ENCODE data around the gene KIAA1671.
"Not testable (repeated sequence)": the region's sequence is repeated elsewhere in the genome, so short reads cannot be mapped to it uniquely, and the experiment has no call there.

The KIAA1671 gene

DNA sequence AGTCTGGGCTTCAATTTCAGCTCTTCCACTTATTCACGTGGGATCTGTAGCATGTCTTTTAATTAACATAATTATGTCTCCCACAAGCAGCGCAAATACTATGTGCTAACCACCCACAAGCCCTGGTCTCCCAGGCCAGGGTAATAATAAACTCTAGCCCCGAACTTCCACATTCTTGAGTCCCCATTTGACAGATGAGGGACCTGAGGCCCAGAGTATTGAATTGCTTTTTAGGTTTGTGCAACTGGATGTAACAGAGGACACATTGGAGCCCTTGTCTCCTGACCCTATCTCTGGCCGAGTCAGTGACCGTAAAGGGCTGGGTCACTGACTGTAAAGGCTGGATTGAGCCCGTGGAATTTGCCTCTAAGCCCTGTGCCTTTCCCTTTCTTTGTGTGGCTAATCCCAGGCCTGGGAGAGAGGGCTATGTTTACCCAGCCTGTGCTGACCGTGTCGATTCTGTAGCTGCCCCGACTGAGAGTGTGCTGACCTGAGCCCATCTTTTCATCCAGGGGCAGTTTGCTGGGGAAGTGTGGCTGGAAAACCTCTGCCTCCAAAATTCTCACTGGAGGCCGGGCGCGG is 270.8 kb downstream of the KIAA1671 start:
- no peaks in the 10 kb centered on the region for H3K4me1 ChIP-seq (ENCODE audit: control insufficient read depth, insufficient read depth, low read length)
- no peak overlapping the region for H3K9ac ChIP-seq (ENCODE audit: low read length)
- no peaks in the 10 kb centered on the region for H3K36me3 ChIP-seq (ENCODE audit: control insufficient read depth, insufficient read depth, low read length)
- no peak overlapping the region for H3K27ac ChIP-seq (ENCODE audit: low read depth, low read length)
- H3K4me3 ChIP-seq (ENCODE audit: low read depth, low read length) = no peak overlapping the region
- H3K27me3 ChIP-seq (ENCODE audit: control insufficient read depth, insufficient read depth, low read length) = peaks cover 7% of the 10 kb centered on the region; the same call in 1 of the 2 replicates
- H3K9me3 ChIP-seq (ENCODE audit: control insufficient read depth, insufficient read depth, low read depth, low read length) = no peaks in the 10 kb centered on the region

DNA sequence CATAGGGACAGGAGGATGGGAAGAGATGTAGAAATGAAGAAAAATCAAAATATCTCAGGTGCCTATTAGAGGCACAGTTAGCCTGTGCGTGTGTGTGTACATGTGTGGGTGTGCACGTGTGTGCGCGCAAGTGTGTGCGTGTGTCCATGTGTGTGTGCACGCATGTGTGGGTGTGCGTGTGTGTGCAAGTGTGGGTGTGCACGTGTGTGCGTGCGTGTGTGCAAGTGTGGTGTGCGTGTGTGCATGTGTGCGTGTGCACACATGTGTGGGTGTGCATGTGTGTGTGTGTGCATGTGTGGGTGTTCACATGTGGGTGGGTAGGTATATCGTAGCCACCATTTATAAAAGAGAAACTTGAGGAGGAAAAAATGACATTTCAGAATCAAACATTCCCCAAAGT is 276.3 kb downstream of the KIAA1671 start:
- Histone ChIP-seq H3K4me3 (ENCODE audit: low read depth, low read length) (no peak overlapping the region), H3K36me3 (ENCODE audit: control insufficient read depth, insufficient read depth, low read length) (no peaks in the 10 kb centered on the region), H3K27me3 (ENCODE audit: control insufficient read depth, insufficient read depth, low read length) (no peaks in the 10 kb centered on the region), H3K4me1 (ENCODE audit: control insufficient read depth, insufficient read depth, low read length) (no peaks in the 10 kb centered on the region), H3K9me3 (ENCODE audit: control insufficient read depth, insufficient read depth, low read depth, low read length) (no peaks in the 10 kb centered on the region), H3K27ac (ENCODE audit: low read depth, low read length) (no peak overlapping the region), H3K9ac (ENCODE audit: low read length) (no peak overlapping the region)

DNA sequence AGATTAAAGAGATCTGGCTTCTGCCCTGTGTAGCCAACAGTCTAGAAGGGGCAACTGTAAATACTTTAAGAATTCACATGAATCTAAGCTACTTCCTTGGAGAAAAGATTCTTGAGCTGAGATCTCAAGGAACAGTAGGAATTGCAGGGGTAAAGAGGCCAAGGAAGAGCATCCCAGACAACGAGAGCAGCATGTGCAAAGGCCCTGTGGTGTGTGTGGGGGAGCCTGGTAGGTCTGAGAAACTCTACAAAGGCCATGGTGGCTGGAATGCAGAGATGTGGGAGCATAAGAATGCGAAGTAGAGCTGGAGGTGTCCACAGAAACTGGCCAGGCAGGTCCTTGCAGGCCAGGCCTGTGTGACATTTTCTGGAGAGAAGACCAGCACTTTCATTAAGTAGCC is 278.2 kb downstream of the KIAA1671 start:
- H3K9ac ChIP-seq (ENCODE audit: low read length); H3K27me3 ChIP-seq (ENCODE audit: control insufficient read depth, insufficient read depth, low read length); H3K4me3 ChIP-seq (ENCODE audit: low read depth, low read length); H3K27ac ChIP-seq (ENCODE audit: low read depth, low read length); H3K36me3 ChIP-seq (ENCODE audit: control insufficient read depth, insufficient read depth, low read length); H3K9me3 ChIP-seq (ENCODE audit: control insufficient read depth, insufficient read depth, low read depth, low read length); H3K4me1 ChIP-seq (ENCODE audit: control insufficient read depth, insufficient read depth, low read length): not testable (repeated sequence)

DNA sequence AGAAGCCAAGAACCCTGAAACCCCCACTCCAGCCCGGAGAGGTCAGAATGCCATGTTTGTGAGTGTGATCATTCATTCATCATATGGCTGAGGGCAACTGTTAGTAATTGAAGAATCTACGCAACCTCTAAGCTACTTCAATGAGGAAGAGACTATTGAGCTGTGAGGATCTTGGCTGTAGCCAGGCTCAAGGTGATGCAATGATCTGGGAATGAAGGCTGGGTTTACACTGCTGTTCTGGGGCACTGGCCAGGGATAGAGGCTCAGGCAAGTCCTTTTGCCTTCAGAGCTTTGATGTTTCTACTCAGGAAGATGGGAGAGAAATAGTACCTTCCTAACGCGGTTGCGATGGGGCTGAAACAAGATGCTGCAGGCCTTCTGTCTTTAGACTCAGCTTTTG is 279.8 kb downstream of the KIAA1671 start:
- H3K9ac ChIP-seq (ENCODE audit: low read length) = no peak overlapping the region
- no peaks in the 10 kb centered on the region for H3K4me1 ChIP-seq (ENCODE audit: control insufficient read depth, insufficient read depth, low read length)
- no peak overlapping the region for H3K4me3 ChIP-seq (ENCODE audit: low read depth, low read length)
- H3K9me3 ChIP-seq (ENCODE audit: control insufficient read depth, insufficient read depth, low read depth, low read length) = no peaks in the 10 kb centered on the region
- no peak overlapping the region for H3K27ac ChIP-seq (ENCODE audit: low read depth, low read length)
- H3K27me3 ChIP-seq (ENCODE audit: control insufficient read depth, insufficient read depth, low read length) = no peaks in the 10 kb centered on the region
- no peaks in the 10 kb centered on the region for H3K36me3 ChIP-seq (ENCODE audit: control insufficient read depth, insufficient read depth, low read length)

DNA sequence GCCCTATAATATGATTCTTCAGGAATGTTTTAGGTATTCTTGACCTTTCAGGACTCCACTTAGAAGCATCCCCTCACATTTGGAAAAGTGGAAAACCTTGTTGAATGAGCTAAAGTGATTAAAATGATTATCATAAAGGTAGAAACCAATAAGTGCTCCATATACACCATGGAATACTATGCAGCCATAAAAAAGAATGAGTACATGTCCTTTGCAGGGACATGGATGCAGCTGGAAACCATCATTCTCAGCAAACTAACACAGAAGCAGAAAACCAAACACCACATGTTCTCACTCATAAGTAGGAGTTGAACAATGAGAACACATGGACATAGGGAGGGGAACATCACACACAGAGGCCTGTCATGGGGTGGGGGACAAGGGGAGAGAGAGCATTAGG is 281.2 kb downstream of the KIAA1671 start:
- H3K27ac ChIP-seq (ENCODE audit: low read depth, low read length); H3K4me1 ChIP-seq (ENCODE audit: control insufficient read depth, insufficient read depth, low read length); H3K9me3 ChIP-seq (ENCODE audit: control insufficient read depth, insufficient read depth, low read depth, low read length); H3K9ac ChIP-seq (ENCODE audit: low read length); H3K4me3 ChIP-seq (ENCODE audit: low read depth, low read length); H3K27me3 ChIP-seq (ENCODE audit: control insufficient read depth, insufficient read depth, low read length); H3K36me3 ChIP-seq (ENCODE audit: control insufficient read depth, insufficient read depth, low read length): not testable (repeated sequence)

DNA sequence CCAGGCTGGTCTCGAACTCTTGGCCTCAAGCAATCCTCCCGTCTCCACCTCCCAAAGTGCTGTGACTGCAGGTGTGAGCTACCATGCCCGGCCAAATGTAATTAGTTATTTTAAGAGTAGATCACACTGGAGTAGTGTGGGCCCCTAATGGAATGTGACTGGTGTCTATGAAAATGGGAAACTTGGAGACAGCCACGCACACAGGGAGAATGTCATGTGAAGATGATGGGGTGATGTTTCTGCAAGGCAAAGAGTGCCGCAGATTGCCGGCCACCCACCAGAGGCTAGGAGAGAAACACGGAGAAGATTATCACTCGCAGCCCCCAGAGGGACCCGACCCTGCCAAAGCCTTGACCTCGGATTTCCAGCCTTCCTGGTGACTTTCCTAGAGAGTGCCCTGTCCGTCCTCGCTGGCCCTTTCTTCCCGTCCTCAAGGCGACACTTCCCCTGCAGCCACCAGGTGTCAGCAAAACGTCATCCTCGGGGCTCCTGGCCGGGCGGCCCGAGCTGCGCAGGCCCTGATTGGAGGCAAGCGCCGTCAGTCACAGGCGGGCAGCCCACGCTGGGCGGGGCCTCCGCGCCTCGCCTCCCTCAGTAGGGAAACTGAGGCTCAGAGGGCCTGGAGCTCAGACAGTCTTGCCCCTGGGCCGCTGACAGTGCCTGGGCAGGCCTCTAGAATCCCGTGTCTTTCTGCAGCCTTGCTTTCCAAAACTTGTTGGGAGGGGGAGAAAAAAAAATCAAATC is 283.2 kb downstream of the KIAA1671 start:
- Histone ChIP-seq H3K4me3 (ENCODE audit: low read depth, low read length) (no peak overlapping the region), H3K9ac (ENCODE audit: low read length) (no peak overlapping the region), H3K4me1 (ENCODE audit: control insufficient read depth, insufficient read depth, low read length) (no peaks in the 10 kb centered on the region), H3K27me3 (ENCODE audit: control insufficient read depth, insufficient read depth, low read length) (no peaks in the 10 kb centered on the region), H3K27ac (ENCODE audit: low read depth, low read length) (no peak overlapping the region), H3K9me3 (ENCODE audit: control insufficient read depth, insufficient read depth, low read depth, low read length) (no peaks in the 10 kb centered on the region), H3K36me3 (ENCODE audit: control insufficient read depth, insufficient read depth, low read length) (no peaks in the 10 kb centered on the region)

DNA sequence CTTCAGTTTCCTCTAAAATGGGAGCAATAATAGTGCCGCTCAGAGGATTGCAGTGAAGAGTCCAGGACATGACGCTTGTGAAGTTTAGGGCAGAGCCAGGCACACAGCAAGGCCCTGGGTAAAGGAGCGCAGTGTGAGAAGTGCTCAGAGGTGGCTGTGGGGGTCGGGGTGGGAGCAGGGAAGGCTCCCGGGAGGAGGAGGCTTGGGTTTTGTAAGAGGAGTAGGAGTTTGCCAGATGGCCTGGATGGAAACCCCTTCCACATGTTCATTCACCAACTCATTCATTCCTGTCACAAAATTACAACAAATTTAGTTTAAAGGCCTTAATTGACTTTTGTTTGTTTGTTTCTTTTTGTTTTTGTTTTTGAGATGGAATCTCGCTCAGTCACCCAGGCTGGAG is 283.9 kb downstream of the KIAA1671 start:
- no peaks in the 10 kb centered on the region for H3K36me3 ChIP-seq (ENCODE audit: control insufficient read depth, insufficient read depth, low read length)
- no peaks in the 10 kb centered on the region for H3K9me3 ChIP-seq (ENCODE audit: control insufficient read depth, insufficient read depth, low read depth, low read length)
- no peaks in the 10 kb centered on the region for H3K4me1 ChIP-seq (ENCODE audit: control insufficient read depth, insufficient read depth, low read length)
- no peak overlapping the region for H3K27ac ChIP-seq (ENCODE audit: low read depth, low read length)
- H3K9ac ChIP-seq (ENCODE audit: low read length) = no peak overlapping the region
- H3K27me3 ChIP-seq (ENCODE audit: control insufficient read depth, insufficient read depth, low read length) = no peaks in the 10 kb centered on the region
- no peak overlapping the region for H3K4me3 ChIP-seq (ENCODE audit: low read depth, low read length)

DNA sequence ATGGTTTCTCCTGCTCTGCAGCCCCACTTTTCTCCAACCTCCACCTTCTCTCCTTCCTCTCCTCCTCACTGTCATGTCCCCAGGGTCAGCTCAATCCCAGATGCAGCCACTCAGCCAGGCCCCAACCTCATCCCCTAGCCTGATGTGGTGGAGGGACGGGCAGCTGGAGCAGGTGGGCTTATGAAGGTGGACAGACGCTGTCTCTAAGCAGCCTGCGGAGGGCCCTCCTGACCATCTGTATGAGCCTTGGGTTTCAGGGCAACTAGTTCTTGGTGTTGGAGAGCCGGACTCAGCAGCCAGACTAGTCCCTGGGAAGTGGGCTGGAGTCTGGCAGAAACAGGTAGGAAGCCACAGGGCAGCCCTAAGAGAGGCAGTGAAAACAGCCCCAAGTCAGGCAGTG is 285.0 kb downstream of the KIAA1671 start:
- no peak overlapping the region for H3K9ac ChIP-seq (ENCODE audit: low read length)

DNA sequence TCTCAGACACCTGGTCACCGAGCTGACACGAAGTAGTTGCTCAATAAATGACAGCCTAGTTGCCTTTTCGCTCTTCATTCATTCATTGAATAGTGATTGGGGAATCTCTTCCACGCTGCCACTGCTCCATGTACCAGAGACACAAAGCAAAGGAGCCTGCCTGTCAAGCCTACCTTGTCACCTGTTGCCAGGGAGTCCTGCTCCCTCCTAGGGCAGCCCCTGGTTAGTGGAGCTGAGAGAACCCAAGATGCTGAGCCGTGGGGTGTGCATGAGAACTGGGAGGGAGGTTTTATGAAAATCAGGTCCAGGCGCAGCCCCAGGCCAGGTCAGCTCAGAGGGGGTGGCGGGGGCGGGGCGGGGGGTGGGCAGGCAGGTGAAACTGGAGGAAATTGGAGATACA is 285.5 kb downstream of the KIAA1671 start:
- not testable (repeated sequence) for H3K9me3 ChIP-seq (ENCODE audit: control insufficient read depth, insufficient read depth, low read depth, low read length); H3K4me3 ChIP-seq (ENCODE audit: low read depth, low read length); H3K4me1 ChIP-seq (ENCODE audit: control insufficient read depth, insufficient read depth, low read length); H3K9ac ChIP-seq (ENCODE audit: low read length); H3K36me3 ChIP-seq (ENCODE audit: control insufficient read depth, insufficient read depth, low read length); H3K27me3 ChIP-seq (ENCODE audit: control insufficient read depth, insufficient read depth, low read length); H3K27ac ChIP-seq (ENCODE audit: low read depth, low read length)

More for the DNA sequence above, 285.0 kb downstream of the KIAA1671 start:
- H3K27me3 ChIP-seq (ENCODE audit: control insufficient read depth, insufficient read depth, low read length) = no peaks in the 10 kb centered on the region
- no peaks in the 10 kb centered on the region for H3K9me3 ChIP-seq (ENCODE audit: control insufficient read depth, insufficient read depth, low read depth, low read length)
- H3K36me3 ChIP-seq (ENCODE audit: control insufficient read depth, insufficient read depth, low read length) = no peaks in the 10 kb centered on the region
- H3K4me3 ChIP-seq (ENCODE audit: low read depth, low read length) = no peak overlapping the region
- H3K4me1 ChIP-seq (ENCODE audit: control insufficient read depth, insufficient read depth, low read length) = no peaks in the 10 kb centered on the region
- no peak overlapping the region for H3K27ac ChIP-seq (ENCODE audit: low read depth, low read length)

All from HUES6 (cell line).